A549 treated with CpdA at 1 μM for 4 hours (cell line): Measurements from ENCODE around the gene KLK1. TPM values are rescaled to one million over a fixed set of nuclear protein-coding genes. Genes with fewer than 3 reads are reported as not detected.

ENCODE experiments used
- total RNA-seq: library from RNA; stranded (reverse); fragments of 200-300 nt; extraction: Qiagen RNA extraction; gene quantifications from 5 replicates; pipeline ENCODE4 v1.2.3, GENCODE V29; 2022; ENCODE audit warnings: low read depth

KLK1 gene
- 0.10 to 0.41 TPM (median 0.16 TPM) in 3 of 5 replicates, not detected in the others for total RNA-seq

DNA sequence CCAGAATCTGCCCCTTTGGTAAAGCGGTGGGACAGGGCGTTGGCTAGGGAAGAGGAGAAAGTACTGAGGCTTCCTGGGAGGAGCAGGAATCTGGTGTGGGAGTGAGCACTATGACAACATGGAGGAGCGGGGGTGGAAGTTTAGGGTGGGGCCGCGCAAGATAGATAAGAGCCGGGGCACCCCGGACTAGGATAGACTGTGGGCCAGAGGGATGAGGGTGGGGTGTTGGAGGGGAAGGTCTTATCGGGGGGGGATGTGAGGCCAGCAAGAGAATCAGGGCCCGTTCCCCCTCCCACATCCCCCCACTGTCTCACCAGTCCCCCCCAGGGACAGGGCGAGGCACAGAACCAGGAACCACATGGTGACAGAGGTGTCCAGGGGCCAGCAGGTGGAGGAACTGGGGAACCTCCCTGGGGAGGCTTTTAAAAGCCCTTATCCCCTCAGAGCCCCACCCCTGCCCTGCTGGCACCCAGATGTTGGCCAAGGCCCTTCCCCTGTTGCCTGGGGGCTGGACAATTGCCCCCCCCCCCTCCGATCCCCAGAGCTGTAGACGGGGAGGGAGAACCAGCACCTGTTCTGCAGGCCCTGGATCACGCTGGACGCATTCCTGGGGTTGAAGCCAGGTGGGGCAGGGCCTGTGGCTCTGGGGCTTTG lies at the start of gene KLK1:
Gene KLK1 (minus strand): TSS at position 399 of the 654 bp plus-strand sequence. CDS start 39 bp downstream, at position 360.

DNA sequence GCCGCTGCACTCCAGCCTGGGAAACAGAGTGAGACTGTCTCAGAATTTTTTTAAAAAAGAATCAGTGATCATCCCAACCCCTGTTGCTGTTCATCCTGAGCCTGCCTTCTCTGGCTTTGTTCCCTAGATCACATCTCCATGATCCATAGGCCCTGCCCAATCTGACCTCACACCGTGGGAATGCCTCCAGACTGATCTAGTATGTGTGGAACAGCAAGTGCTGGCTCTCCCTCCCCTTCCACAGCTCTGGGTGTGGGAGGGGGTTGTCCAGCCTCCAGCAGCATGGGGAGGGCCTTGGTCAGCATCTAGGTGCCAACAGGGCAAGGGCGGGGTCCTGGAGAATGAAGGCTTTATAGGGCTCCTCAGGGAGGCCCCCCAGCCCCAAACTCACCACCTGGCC lies 49.5 kb upstream of the KLK1 start, which contains the start of gene KLK2:
Gene KLK2 (plus strand): TSS at position 384 of the 400 bp plus-strand sequence. CDS start 35 bp downstream, outside the sequence.

DNA sequence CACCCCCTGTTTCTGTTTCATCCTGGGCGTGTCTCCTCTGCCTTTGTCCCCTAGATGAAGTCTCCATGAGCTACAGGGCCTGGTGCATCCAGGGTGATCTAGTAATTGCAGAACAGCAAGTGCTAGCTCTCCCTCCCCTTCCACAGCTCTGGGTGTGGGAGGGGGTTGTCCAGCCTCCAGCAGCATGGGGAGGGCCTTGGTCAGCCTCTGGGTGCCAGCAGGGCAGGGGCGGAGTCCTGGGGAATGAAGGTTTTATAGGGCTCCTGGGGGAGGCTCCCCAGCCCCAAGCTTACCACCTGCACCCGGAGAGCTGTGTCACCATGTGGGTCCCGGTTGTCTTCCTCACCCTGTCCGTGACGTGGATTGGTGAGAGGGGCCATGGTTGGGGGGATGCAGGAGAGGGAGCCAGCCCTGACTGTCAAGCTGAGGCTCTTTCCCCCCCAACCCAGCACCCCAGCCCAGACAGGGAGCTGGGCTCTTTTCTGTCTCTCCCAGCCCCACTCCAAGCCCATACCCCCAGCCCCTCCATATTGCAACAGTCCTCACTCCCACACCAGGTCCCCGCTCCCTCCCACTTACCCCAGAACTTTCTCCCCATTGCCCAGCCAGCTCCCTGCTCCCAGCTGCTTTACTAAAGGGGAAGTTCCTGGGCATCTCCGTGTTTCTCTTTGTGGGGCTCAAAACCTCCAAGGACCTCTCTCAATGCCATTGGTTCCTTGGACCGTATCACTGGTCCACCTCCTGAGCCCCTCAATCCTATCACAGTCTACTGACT lies 31.2 kb upstream of the KLK1 start, which contains the start of gene KLK3:
Gene KLK3 (plus strand): TSS at position 280 of the 775 bp plus-strand sequence. CDS start 41 bp downstream, at position 321.

DNA sequence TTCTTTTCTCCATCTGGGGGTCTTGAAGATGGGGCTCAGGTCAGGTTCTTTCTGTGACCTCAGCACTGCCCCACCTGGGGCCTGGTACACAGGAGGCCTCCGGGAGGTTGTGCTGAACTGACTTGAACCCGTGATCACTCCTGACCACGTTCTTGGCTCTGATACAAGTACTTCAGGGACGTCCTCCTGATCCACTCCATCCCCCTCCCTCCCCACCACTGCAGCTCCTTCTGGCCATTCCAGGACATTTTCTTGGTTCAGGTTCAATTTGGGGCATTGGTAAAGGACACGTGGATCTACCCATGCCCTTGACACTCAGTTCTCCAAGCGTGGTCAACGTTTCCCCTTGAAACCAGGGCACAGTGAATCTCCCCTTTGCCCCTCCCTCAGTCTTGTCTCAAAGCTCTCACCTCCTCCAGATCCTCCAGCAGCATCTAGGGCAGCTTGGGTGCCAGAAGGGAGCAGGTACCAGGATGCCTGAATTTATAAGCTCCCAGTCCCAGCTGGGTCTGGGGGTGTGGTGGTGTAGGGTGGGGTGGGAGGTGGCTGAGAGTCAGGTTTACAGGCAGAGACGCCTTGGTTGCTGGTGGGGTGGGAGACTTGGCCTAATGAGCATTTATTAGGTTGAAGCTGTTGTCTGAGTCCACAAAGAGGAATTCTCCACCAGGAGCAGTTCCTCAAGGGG lies 9.7 kb upstream of the KLK1 start, which contains the start of gene KLK15:
Gene KLK15 (minus strand): TSS at position 458 of the 685 bp plus-strand sequence. CDS start 2,082 bp downstream, outside the sequence.

DNA sequence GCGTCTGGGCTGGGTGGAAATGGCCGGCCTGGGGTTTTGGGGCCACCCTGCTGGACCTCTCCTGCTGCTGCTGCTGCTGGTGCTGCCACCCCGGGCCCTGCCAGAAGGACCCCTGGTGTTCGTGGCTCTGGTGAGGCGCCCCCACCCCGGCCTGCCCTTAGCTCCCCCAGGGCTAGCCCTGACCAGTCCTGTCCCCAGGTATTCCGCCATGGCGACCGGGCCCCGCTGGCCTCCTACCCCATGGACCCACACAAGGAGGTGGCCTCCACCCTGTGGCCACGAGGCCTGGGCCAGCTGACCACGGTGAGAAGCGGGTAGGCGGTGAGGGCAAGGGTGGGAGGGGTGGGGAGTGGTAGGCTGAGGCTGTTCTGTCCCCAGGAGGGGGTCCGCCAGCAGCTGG lies 33.2 kb downstream of the KLK1 start, which contains the start of gene ACP4:
Gene ACP4 (plus strand): TSS at position 20 of the 400 bp plus-strand sequence. CDS start 0 bp downstream, at position 20.

DNA sequence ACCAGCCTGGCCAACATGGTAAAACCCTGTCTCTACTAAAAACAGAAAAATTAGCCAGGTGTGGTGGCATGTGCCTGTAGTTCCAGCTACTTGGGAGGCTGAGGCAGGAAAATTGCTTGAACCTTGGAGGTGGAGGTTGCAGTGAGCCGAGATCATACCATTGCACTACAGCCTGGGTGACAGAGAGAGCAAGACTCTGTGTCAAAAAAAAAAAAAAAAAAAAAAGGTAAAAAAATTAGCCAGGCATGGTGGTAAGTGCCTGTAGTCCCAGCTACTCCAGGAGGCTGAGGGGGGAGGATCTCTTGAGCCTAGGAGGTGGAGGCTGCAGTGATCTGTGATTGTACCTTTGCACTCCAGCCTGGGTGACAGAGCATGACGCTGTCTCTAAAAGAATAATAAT lies 53.4 kb downstream of the KLK1 start, which contains the start of gene GPR32:
Gene GPR32 (plus strand): TSS at position 301 of the 400 bp plus-strand sequence. CDS start 137 bp downstream, outside the sequence.

Other genes with a start within 250 kb of the KLK1 start
- gene SYT3, start 183.9 kb downstream of the KLK1 start, total RNA-seq = 0.36 to 0.76 TPM (median 0.51 TPM) in 5 replicates
- 4.4 to 11.2 TPM (median 9.5 TPM) in 5 replicates for gene C19orf81, start 174.3 kb downstream of the KLK1 start, total RNA-seq
- 0.07 to 0.35 TPM (median 0.20 TPM) in 5 replicates for gene SHANK1, start 104.0 kb downstream of the KLK1 start, total RNA-seq
- 5.1 to 9.7 TPM (median 9.2 TPM) in 5 replicates for gene CLEC11A, start 100.4 kb downstream of the KLK1 start, total RNA-seq
- gene GPR32, start 53.3 kb downstream of the KLK1 start, total RNA-seq = not detected in 5 replicates
- not detected in 5 replicates for gene ACP4, start 33.4 kb downstream of the KLK1 start, total RNA-seq
- not detected in 5 replicates for gene KLK15, start 9.8 kb upstream of the KLK1 start, total RNA-seq
- gene KLK3, start 31.1 kb upstream of the KLK1 start, total RNA-seq = not detected in 5 replicates
- 0.03 TPM in 1 of 5 replicates, not detected in the others for gene KLK2, start 49.7 kb upstream of the KLK1 start, total RNA-seq
- 0.14 to 0.22 TPM in 2 of 5 replicates, not detected in the others for gene KLK4, start 87.6 kb upstream of the KLK1 start, total RNA-seq
- gene KLK5, start 129.3 kb upstream of the KLK1 start, total RNA-seq = 0.17 TPM in 1 of 5 replicates, not detected in the others
- gene KLK6, start 145.8 kb upstream of the KLK1 start, total RNA-seq = 0.21 to 0.82 TPM (median 0.33 TPM) in 4 of 5 replicates, not detected in the other
- gene KLK7, start 160.1 kb upstream of the KLK1 start, total RNA-seq = 0.03 TPM in 1 of 5 replicates, not detected in the others
- not detected in 5 replicates for gene KLK8, start 177.8 kb upstream of the KLK1 start, total RNA-seq
- 0.19 to 0.34 TPM (median 0.32 TPM) in 5 replicates for gene KLK10, start 195.9 kb upstream of the KLK1 start, total RNA-seq
- gene KLK11, start 202.8 kb upstream of the KLK1 start, total RNA-seq = 0.14 TPM in 1 of 5 replicates, not detected in the others
- gene KLK12, start 211.2 kb upstream of the KLK1 start, total RNA-seq = not detected in 5 replicates
- gene KLK13, start 241.3 kb upstream of the KLK1 start, total RNA-seq = 0.08 to 0.36 TPM in 2 of 5 replicates, not detected in the others